Endothelial cell of umbilical vein (primary cell): ENCODE measurements around the gene BATF. TPM values are rescaled to one million over a fixed set of nuclear protein-coding genes. Genes with fewer than 3 reads are reported as not detected.

ENCODE experiments used
- BruUV-seq: library from RNA; stranded (reverse); fragments of 400-500 nt; replicated peaks from 2 replicates; lab custom pipeline; 2021; lab: Mats Ljungman, UMichigan
- CTCF ChIA-PET: fragments of 300-600, 350-600 bp; sonication (Branson Sonifier 250); formaldehyde crosslinking; loops from one replicate; lab custom pipeline; 2021; ENCODE audit warnings: antibody characterized with exemption, inconsistent platforms; lab: Charles Lee
- POLR2A ChIA-PET: fragments of 300-600, 350-600 bp; sonication (Branson Sonifier 250); formaldehyde crosslinking; loops from one replicate; lab custom pipeline; 2021; ENCODE audit warnings: antibody characterized with exemption, inconsistent platforms; lab: Charles Lee
- DNase-seq: peaks from one replicate; pipeline ENCODE4 v3.0.0-alpha.2; 2011; ENCODE audit warnings: low read depth, low spot score
- FAIRE-seq: peaks from 2 replicates; lab custom pipeline; 2011; peaks lifted over from hg19 to GRCh38; lab: Jason Lieb, UNC
- H2AFZ ChIP-seq: 2 replicates; pipeline ENCODE4 v1.6.0; 2012; ENCODE audit warnings: low read depth, low read length, control low read depth, inconsistent platforms
- H3K27ac ChIP-seq: 2 replicates; pipeline ENCODE4 v1.5.1; 2011; ENCODE audit warnings: low read depth, mild to moderate bottlenecking, control low read depth, low read length, moderate library complexity; ENCODE audit not compliant: insufficient read depth
- H3K27me3 ChIP-seq, 2 experiments: 2 replicates each; pipeline versions ENCODE4 v1.6.0 to v1.6.1; 2011; ENCODE audit warnings: low read length in 2 of 2, mixed read lengths in 1 of 2; ENCODE audit not compliant: control insufficient read depth in 2 of 2, insufficient read depth in 2 of 2
- H3K36me3 ChIP-seq, 2 experiments: 2 replicates in 1 of 2; 3 replicates in 1 of 2; pipeline ENCODE4 v1.5.1; 2011; ENCODE audit warnings: low read length in 2 of 2, mild to moderate bottlenecking in 1 of 2, moderate library complexity in 1 of 2; ENCODE audit not compliant: control insufficient read depth in 2 of 2, insufficient read depth in 2 of 2; ENCODE audit errors: extremely low read depth in 1 of 2
- H3K4me1 ChIP-seq: 3 replicates; pipeline ENCODE4 v1.5.1; 2011; ENCODE audit warnings: mild to moderate bottlenecking, low read length; ENCODE audit not compliant: control insufficient read depth, insufficient read depth; ENCODE audit errors: extremely low read depth
- H3K4me2 ChIP-seq: 2 replicates; pipeline ENCODE4 v1.6.1; 2011; ENCODE audit warnings: low read length, control low read depth, mixed read lengths; ENCODE audit not compliant: insufficient read depth
- H3K4me3 ChIP-seq, 3 experiments: fragments of 200-600 bp in 1 of 3; sonication (generic), shearing (Covaris generic) in 1 of 3; replicated peaks in 1 of 3; 2 replicates each; pipeline ENCODE4 v1.5.1; 2011 to 2016; ENCODE audit warnings: control low read depth in 3 of 3, low read length in 3 of 3, mild to moderate bottlenecking in 2 of 3, inconsistent platforms in 1 of 3, low read depth in 1 of 3, moderate library complexity in 1 of 3; ENCODE audit not compliant: insufficient read depth in 1 of 3
- H3K79me2 ChIP-seq: 2 replicates; pipeline ENCODE4 v1.6.0; 2012; ENCODE audit warnings: low read length, inconsistent platforms; ENCODE audit not compliant: control insufficient read depth, insufficient read depth
- H3K9ac ChIP-seq: replicated peaks from 2 replicates; pipeline ENCODE3; 2011; ENCODE audit warnings: low read length, control low read depth; ENCODE audit not compliant: insufficient read depth; ENCODE audit errors: extremely low read depth
- H3K9me1 ChIP-seq: replicated peaks from 3 replicates; pipeline ENCODE4 v1.6.0; 2011; ENCODE audit warnings: mild to moderate bottlenecking, low read length; ENCODE audit not compliant: control insufficient read depth, insufficient read depth; ENCODE audit errors: extremely low read depth
- H3K9me3 ChIP-seq: replicated peaks from 2 replicates; pipeline ENCODE4 v1.5.1; 2012; ENCODE audit warnings: low read length, inconsistent platforms; ENCODE audit not compliant: control insufficient read depth, insufficient read depth
- H4K20me1 ChIP-seq: replicated peaks from 2 replicates; pipeline ENCODE3; 2011; ENCODE audit warnings: mild to moderate bottlenecking, low read length; ENCODE audit not compliant: control insufficient read depth, insufficient read depth; ENCODE audit errors: extremely low read depth
- CTCF ChIP-seq, 2 donors: IDR thresholded peaks; 1 replicate in 1 of 2; 2 replicates in 1 of 2; pipeline ENCODE4 v1.5.1; 2011; ENCODE audit warnings: low read length in 2 of 2, mild to moderate bottlenecking in 2 of 2, moderate library complexity in 2 of 2, control low read depth in 1 of 2, inconsistent platforms in 1 of 2, low read depth in 1 of 2; ENCODE audit not compliant: insufficient read depth in 1 of 2; ENCODE audit errors: extremely low read depth in 1 of 2
- EZH2 ChIP-seq: IDR thresholded peaks from 2 replicates; pipeline ENCODE4 v1.6.1; 2012; ENCODE audit warnings: borderline replicate concordance, low read depth, mild to moderate bottlenecking, moderate library complexity, low read length, inconsistent platforms; ENCODE audit not compliant: severe bottlenecking
- FOS ChIP-seq: IDR thresholded peaks from 2 replicates; pipeline ENCODE4 v1.6.1; 2011; ENCODE audit warnings: mild to moderate bottlenecking, low read length, moderate library complexity, borderline replicate concordance; ENCODE audit not compliant: insufficient read depth
- GATA2 ChIP-seq: IDR thresholded peaks from 2 replicates; pipeline ENCODE4 v1.7.0; 2011; ENCODE audit warnings: low read depth, mild to moderate bottlenecking, moderate library complexity, mixed read lengths, low read length; ENCODE audit not compliant: insufficient read length, insufficient read depth
- JUN ChIP-seq: IDR thresholded peaks from 2 replicates; pipeline ENCODE4 v1.6.1; 2011; ENCODE audit warnings: borderline replicate concordance, low read depth; ENCODE audit not compliant: insufficient read length, insufficient read depth
- MYC ChIP-seq: IDR thresholded peaks from one replicate; pipeline ENCODE4 v1.6.1; 2011; ENCODE audit warnings: mild to moderate bottlenecking, low read depth, low read length
- POLR2A ChIP-seq: IDR thresholded peaks from 2 replicates; pipeline ENCODE4 v1.6.1; 2012; ENCODE audit warnings: low read depth, mild to moderate bottlenecking, control low read depth, low read length
- POLR2AphosphoS5 ChIP-seq: IDR thresholded peaks from 2 replicates; pipeline ENCODE4 v1.6.1; 2012; ENCODE audit warnings: low read depth, mild to moderate bottlenecking, control low read depth, low read length, moderate library complexity; ENCODE audit not compliant: insufficient read depth
- dilution Hi-C: fragments of 300-500 bp; cut with MboI; formaldehyde crosslinking; loops from one replicate; pipeline ENCODE4 v1.15.0; 2019; ENCODE audit warnings: low sequenced_read_pairs; ENCODE audit not compliant: extremely low pct_ligation_motif_present
- intact Hi-C: fragments of 100-400 bp; cut with micrococcal nuclease; formaldehyde crosslinking; loops from one replicate; pipeline ENCODE4 v1.10.0; 2022
- polyA plus RNA-seq, 4 experiments: library from polyadenylated mRNA; depleted of rRNA in 3 of 4; stranded (reverse) in 3 of 4; unstranded in 1 of 4; fragments of >200 nt; gene quantifications; 2 replicates each; pipeline versions ENCODE4 v1.2.1 to v1.2.3, GENCODE V29; 2011 to 2012; ENCODE audit warnings: missing spikeins in 1 of 4
- total RNA-seq: library from RNA; stranded (reverse); gene quantifications from 2 replicates; pipeline ENCODE4 v1.2.3, GENCODE V29; 2021
- TF ChIP-seq, protein P1 (sequence below): IDR thresholded peaks from 2 replicates; pipeline ENCODE4 v1.6.1; 2011; ENCODE audit not compliant: insufficient read depth, insufficient read length

The BATF gene
- total and polyA plus RNA-seq, 2 donors (not counting 3 experiments of a cell fraction or from before 2014, with no cell fraction given), result not detected

GRCh38 chr14:75495882-75496281 is 26.4 kb upstream of the BATF start:
- dilution Hi-C loops, result no loop called here
- POLR2A ChIA-PET, result interaction anchor here (0.6 kb wide), 1 partner anchor 193 kb away, joined by 4 read pairs; no protein-coding TSS in a partner anchor
- H3K4me2 ChIP-seq, result no peak overlapping the region
- no peak overlapping the region for H3K9ac ChIP-seq
- no peaks in the 10 kb centered on the region for H3K9me1 ChIP-seq
- CTCF ChIA-PET, result interaction anchor here (1.3 to 2.0 kb wide), 6 partner anchors 8 to 188 kb away, joined by 3 to 17 read pairs (median 4); no protein-coding TSS in a partner anchor
- no peaks in the 10 kb centered on the region for H4K20me1 ChIP-seq
- no peaks in the 10 kb centered on the region for H3K9me3 ChIP-seq
- no peak overlapping the region for H3K4me3 ChIP-seq
- no peak for TF ChIP-seq FOS
- TF ChIP-seq, protein P1, sequence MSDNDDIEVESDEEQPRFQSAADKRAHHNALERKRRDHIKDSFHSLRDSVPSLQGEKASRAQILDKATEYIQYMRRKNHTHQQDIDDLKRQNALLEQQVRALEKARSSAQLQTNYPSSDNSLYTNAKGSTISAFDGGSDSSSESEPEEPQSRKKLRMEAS, result no peak
- TF ChIP-seq POLR2AphosphoS5, result no peak
- no peak for TF ChIP-seq MYC
- TF ChIP-seq GATA2, result no peak
- DNase-seq (no peak), FAIRE-seq (no peak)
- H3K36me3 ChIP-seq, result no peaks in the 10 kb centered on the region
- intact Hi-C loops, result no loop called here
- H2AFZ ChIP-seq, result no peak overlapping the region
- BruUV-seq, result no TSS peak
- H3K27ac ChIP-seq, result no peak overlapping the region
- no peaks in the 10 kb centered on the region for H3K4me1 ChIP-seq
- no peaks in the 10 kb centered on the region for H3K79me2 ChIP-seq
- H3K27me3 ChIP-seq, result no peaks in the 10 kb centered on the region

DNA sequence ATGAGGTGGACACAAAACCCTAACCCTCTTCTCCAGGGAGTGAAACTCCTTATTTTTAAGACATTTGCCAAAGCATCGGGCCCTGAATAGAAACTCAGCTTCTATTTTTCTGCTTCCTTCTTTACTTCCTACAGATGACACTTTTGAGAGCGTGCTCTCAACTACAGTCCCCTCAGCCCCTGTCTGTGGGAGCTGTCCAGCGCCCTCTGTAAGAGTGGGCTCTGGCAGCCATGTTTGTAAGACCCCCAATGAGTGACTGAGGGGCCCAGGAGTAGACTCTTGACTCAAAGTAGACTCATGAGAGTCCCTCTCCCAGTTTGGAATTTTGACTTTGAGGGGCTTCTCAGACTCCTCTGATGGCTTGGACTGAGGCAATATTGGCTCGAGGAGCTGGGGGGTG is 25.5 kb upstream of the BATF start:
- dilution Hi-C loops, result no loop called here
- no peak overlapping the region for H3K4me3 ChIP-seq
- CTCF ChIA-PET, result interaction anchor here (0.8 to 2.0 kb wide), 3 partner anchors 8 to 12 kb away, joined by 4 to 7 read pairs (median 4); no protein-coding TSS in a partner anchor

More for the DNA sequence above, 25.5 kb upstream of the BATF start:
- Histone ChIP-seq H2AFZ (no peak overlapping the region), H4K20me1 (no peaks in the 10 kb centered on the region), H3K9me1 (no peaks in the 10 kb centered on the region), H3K4me2 (no peak overlapping the region), H3K79me2 (no peaks in the 10 kb centered on the region), H3K36me3 (no peaks in the 10 kb centered on the region), H3K27ac (no peak overlapping the region), H3K4me1 (no peaks in the 10 kb centered on the region), H3K9ac (no peak overlapping the region), H3K27me3 (no peaks in the 10 kb centered on the region), H3K9me3 (no peaks in the 10 kb centered on the region)
- POLR2A ChIA-PET, result no interaction called here
- TF ChIP-seq MYC (no peak), POLR2AphosphoS5 (no peak), JUN (no peak), POLR2A (no peak), CTCF (IDR thresholded peaks at IDR 0.05; ENCODE audit: extremely low read depth in 1 of 2, insufficient read depth in 1 of 2, low read depth in 1 of 2, low read length in 2 of 2) (no peak), EZH2 (no peak)
- no peak for FAIRE-seq
- intact Hi-C loops, result no loop called here
- BruUV-seq, result no TSS peak
- no peak for DNase-seq
